CD4-positive, CD25-positive, alpha-beta regulatory T cell (primary cell): ENCODE measurements around the gene COL3A1. TPM values are rescaled to one million over a fixed set of nuclear protein-coding genes. Genes with fewer than 3 reads are reported as not detected.

Experiments
- ATAC-seq, 2 donors: fragments of 150-1000 bp; cut with Tn5 transposase; one replicate each; pipeline ENCODE4 v1.10.0; 2021; ENCODE audit warnings: low read depth in 2 of 2, moderate number of reproducible peaks in 2 of 2, moderate library complexity in 1 of 2
- DNase-seq, 3 donors: peaks; one replicate each; pipeline versions ENCODE4 v3.0.0 to v3.0.0-alpha.2; 2012 to 2022; ENCODE audit warnings: mixed read lengths in 1 of 3
- H3K27ac ChIP-seq: one replicate; pipeline ENCODE4 v1.7.0; 2013; ENCODE audit warnings: mild to moderate bottlenecking, low read length; ENCODE audit not compliant: insufficient read depth, poor library complexity, severe bottlenecking
- H3K27me3 ChIP-seq: one replicate; pipeline ENCODE4 v1.7.0; 2013; ENCODE audit warnings: low read length; ENCODE audit not compliant: control insufficient read depth, insufficient read depth
- H3K36me3 ChIP-seq: one replicate; pipeline ENCODE4 v1.7.0; 2013; ENCODE audit warnings: mild to moderate bottlenecking, low read length, moderate library complexity; ENCODE audit not compliant: control insufficient read depth, insufficient read depth
- H3K4me1 ChIP-seq: 2 replicates; pipeline ENCODE4 v1.7.0; 2013; ENCODE audit warnings: mild to moderate bottlenecking, low read length; ENCODE audit not compliant: insufficient read depth, control insufficient read depth, poor library complexity, severe bottlenecking
- H3K4me3 ChIP-seq: one replicate; pipeline ENCODE4 v1.7.0; 2013; ENCODE audit warnings: low read depth, mild to moderate bottlenecking, low read length, moderate library complexity
- H3K9me3 ChIP-seq, 2 experiments: 1 replicate in 1 of 2; 2 replicates in 1 of 2; pipeline ENCODE4 v1.7.0; 2013; ENCODE audit warnings: low read length in 2 of 2, mild to moderate bottlenecking in 1 of 2, moderate library complexity in 1 of 2; ENCODE audit not compliant: control insufficient read depth in 2 of 2
- H3K27ac Mint-ChIP-seq, 3 donors: one replicate each; pipeline ENCODE4 v1.8.0; 2020 to 2022; ENCODE audit warnings: mild to moderate bottlenecking in 3 of 3, mixed read lengths in 3 of 3, moderate library complexity in 2 of 3
- H3K27me3 Mint-ChIP-seq: one replicate; pipeline ENCODE4 v1.8.0; 2022; ENCODE audit warnings: mild to moderate bottlenecking, mixed read lengths
- H3K36me3 Mint-ChIP-seq: one replicate; pipeline ENCODE4 v1.8.0; 2020; ENCODE audit warnings: mixed read lengths
- H3K4me1 Mint-ChIP-seq, 4 donors: one replicate each; pipeline ENCODE4 v1.8.0; 2020 to 2022; ENCODE audit warnings: mixed read lengths in 4 of 4, mild to moderate bottlenecking in 1 of 4
- H3K4me3 Mint-ChIP-seq, 4 donors: one replicate each; pipeline ENCODE4 v1.8.0; 2020 to 2022; ENCODE audit warnings: mild to moderate bottlenecking in 4 of 4, mixed read lengths in 4 of 4, moderate library complexity in 3 of 4
- H3K9me3 Mint-ChIP-seq, 7 donors: one replicate each; pipeline ENCODE4 v1.8.0; 2020 to 2022; ENCODE audit warnings: mixed read lengths in 7 of 7, mild to moderate bottlenecking in 3 of 7, moderate library complexity in 2 of 7
- polyA plus RNA-seq, 4 donors: library from polyadenylated mRNA; unstranded; fragments of 300-500 nt; fragmentation: Illumina TruSeq; gene quantifications; one replicate each; pipeline ENCODE4 v1.2.3, GENCODE V29; 2021
- total RNA-seq: library from RNA; stranded (reverse); gene quantifications from one replicate; pipeline ENCODE4 v1.2.3, GENCODE V29; 2022

The COL3A1 gene
- total and polyA plus RNA-seq, 5 donors from 2014 or later, result not detected

GRCh38 chr2:188952901-188953300 is 21.3 kb upstream of the COL3A1 start:
- no peaks in the 10 kb centered on the region for H3K27me3 Mint-ChIP-seq
- H3K4me1 Mint-ChIP-seq, result no peaks in the 10 kb centered on the region
- peaks cover 0 to 4% (median 3%) of the 10 kb centered on the region in 7 donors for H3K9me3 Mint-ChIP-seq
- H3K4me1 ChIP-seq, result no peaks in the 10 kb centered on the region
- no peaks in the 10 kb centered on the region for H3K9me3 ChIP-seq
- H3K27ac Mint-ChIP-seq, result no peak overlapping the region
- no peaks in the 10 kb centered on the region for H3K36me3 Mint-ChIP-seq
- no peak for DNase-seq
- no peaks in the 10 kb centered on the region for H3K36me3 ChIP-seq
- ATAC-seq, result no peak
- H3K4me3 Mint-ChIP-seq, result no peak overlapping the region
- no peak overlapping the region for H3K27ac ChIP-seq
- no peak overlapping the region for H3K4me3 ChIP-seq
- H3K27me3 ChIP-seq, result no peaks in the 10 kb centered on the region

- no peaks in the 10 kb centered on the region for H3K36me3 Mint-ChIP-seq
- Histone ChIP-seq H3K27ac (no peak overlapping the region), H3K4me1 (no peaks in the 10 kb centered on the region), H3K27me3 (no peaks in the 10 kb centered on the region), H3K4me3 (no peak overlapping the region), H3K9me3 (no peaks in the 10 kb centered on the region), H3K36me3 (no peaks in the 10 kb centered on the region)
- no peak for ATAC-seq
- no peak for DNase-seq
- H3K9me3 Mint-ChIP-seq, result peaks cover 0 to 5% (median 2%) of the 10 kb centered on the region in 7 donors
- H3K27me3 Mint-ChIP-seq, result no peaks in the 10 kb centered on the region
- H3K4me3 Mint-ChIP-seq, result no peak overlapping the region
- H3K27ac Mint-ChIP-seq, result no peak overlapping the region
- no peaks in the 10 kb centered on the region for H3K4me1 Mint-ChIP-seq
Observed at GRCh38 chr2:188956290-188956689, 17.9 kb upstream of the COL3A1 start.

GRCh38 chr2:188956961-188957360 is 17.2 kb upstream of the COL3A1 start:
- H3K36me3 ChIP-seq, result no peaks in the 10 kb centered on the region
- Mint-ChIP-seq H3K4me1 (no peaks in the 10 kb centered on the region), H3K27ac (no peak overlapping the region), H3K9me3 (peaks cover 0 to 6% (median 4%) of the 10 kb centered on the region in 7 donors), H3K27me3 (no peaks in the 10 kb centered on the region), H3K36me3 (no peaks in the 10 kb centered on the region), H3K4me3 (no peak overlapping the region)
- ATAC-seq (no peak), DNase-seq (no peak)
- H3K4me3 ChIP-seq, result no peak overlapping the region
- no peaks in the 10 kb centered on the region for H3K4me1 ChIP-seq
- no peak overlapping the region for H3K27ac ChIP-seq
- no peaks in the 10 kb centered on the region for H3K27me3 ChIP-seq
- no peaks in the 10 kb centered on the region for H3K9me3 ChIP-seq

- Histone ChIP-seq H3K36me3 (no peaks in the 10 kb centered on the region), H3K4me3 (no peak overlapping the region), H3K4me1 (no peaks in the 10 kb centered on the region), H3K27me3 (no peaks in the 10 kb centered on the region), H3K9me3 (no peaks in the 10 kb centered on the region), H3K27ac (no peak overlapping the region)
- no peaks in the 10 kb centered on the region for H3K4me1 Mint-ChIP-seq
- no peak overlapping the region for H3K27ac Mint-ChIP-seq
- no peak for ATAC-seq
- peaks cover 0 to 7% (median 5%) of the 10 kb centered on the region in 7 donors for H3K9me3 Mint-ChIP-seq
- no peaks in the 10 kb centered on the region for H3K36me3 Mint-ChIP-seq
- no peak for DNase-seq
- H3K27me3 Mint-ChIP-seq, result no peaks in the 10 kb centered on the region
- no peak overlapping the region for H3K4me3 Mint-ChIP-seq
Observed at GRCh38 chr2:188957646-188958045, 16.5 kb upstream of the COL3A1 start.

- no peaks in the 10 kb centered on the region for H3K4me1 ChIP-seq
- Mint-ChIP-seq H3K9me3 (peaks cover 0 to 6% (median 3%) of the 10 kb centered on the region in 7 donors), H3K4me1 (no peaks in the 10 kb centered on the region), H3K36me3 (no peaks in the 10 kb centered on the region), H3K27me3 (no peaks in the 10 kb centered on the region), H3K4me3 (no peak overlapping the region), H3K27ac (no peak overlapping the region)
- H3K4me3 ChIP-seq, result no peak overlapping the region
- H3K36me3 ChIP-seq, result no peaks in the 10 kb centered on the region
- H3K27me3 ChIP-seq, result no peaks in the 10 kb centered on the region
- no peak overlapping the region for H3K27ac ChIP-seq
- ATAC-seq (no peak), DNase-seq (no peak)
- H3K9me3 ChIP-seq, result no peaks in the 10 kb centered on the region
Observed at GRCh38 chr2:188963741-188964140, 10.4 kb upstream of the COL3A1 start.

GRCh38 chr2:188964976-188965546 is 9.1 kb upstream of the COL3A1 start:
- no peaks in the 10 kb centered on the region for H3K9me3 ChIP-seq
- DNase-seq (no peak), ATAC-seq (no peak)
- H3K36me3 ChIP-seq, result no peaks in the 10 kb centered on the region
- Mint-ChIP-seq H3K27ac (no peak overlapping the region), H3K27me3 (no peaks in the 10 kb centered on the region), H3K4me1 (no peaks in the 10 kb centered on the region), H3K9me3 (peaks cover 0 to 6% (median 0%) of the 10 kb centered on the region in 7 donors), H3K36me3 (no peaks in the 10 kb centered on the region), H3K4me3 (no peak overlapping the region)
- H3K27ac ChIP-seq, result no peak overlapping the region
- H3K4me3 ChIP-seq, result no peak overlapping the region
- H3K27me3 ChIP-seq, result no peaks in the 10 kb centered on the region
- no peaks in the 10 kb centered on the region for H3K4me1 ChIP-seq

- Mint-ChIP-seq H3K27ac (no peak overlapping the region), H3K9me3 (peaks cover 0 to 6% (median 0%) of the 10 kb centered on the region in 7 donors), H3K27me3 (no peaks in the 10 kb centered on the region), H3K4me1 (no peaks in the 10 kb centered on the region), H3K36me3 (no peaks in the 10 kb centered on the region), H3K4me3 (no peak overlapping the region)
- no peaks in the 10 kb centered on the region for H3K27me3 ChIP-seq
- no peaks in the 10 kb centered on the region for H3K36me3 ChIP-seq
- no peak for ATAC-seq
- no peaks in the 10 kb centered on the region for H3K9me3 ChIP-seq
- no peak overlapping the region for H3K4me3 ChIP-seq
- H3K27ac ChIP-seq, result no peak overlapping the region
- no peak for DNase-seq
- H3K4me1 ChIP-seq, result no peaks in the 10 kb centered on the region
Observed at GRCh38 chr2:188965563-188965962, 8.6 kb upstream of the COL3A1 start.

GRCh38 chr2:188966079-188966571 is 8.0 kb upstream of the COL3A1 start:
- Histone ChIP-seq H3K4me1 (no peaks in the 10 kb centered on the region), H3K27me3 (no peaks in the 10 kb centered on the region)

More at GRCh38 chr2:188966079-188966571, 8.0 kb upstream of the COL3A1 start:
- no peaks in the 10 kb centered on the region for H3K36me3 ChIP-seq
- no peaks in the 10 kb centered on the region for H3K36me3 Mint-ChIP-seq
- no peaks in the 10 kb centered on the region for H3K4me1 Mint-ChIP-seq
- no peak overlapping the region for H3K4me3 ChIP-seq
- no peak overlapping the region for H3K4me3 Mint-ChIP-seq
- H3K27ac Mint-ChIP-seq, result no peak overlapping the region
- no peak for DNase-seq
- H3K27me3 Mint-ChIP-seq, result no peaks in the 10 kb centered on the region
- H3K9me3 ChIP-seq, result no peaks in the 10 kb centered on the region
- H3K9me3 Mint-ChIP-seq, result peaks cover 0 to 6% (median 0%) of the 10 kb centered on the region in 7 donors
- no peak overlapping the region for H3K27ac ChIP-seq
- ATAC-seq, result no peak
